HFF-Myc (cell line): ENCODE measurements around the gene TMEM91.
"Not testable (repeated sequence)": the region's sequence is repeated elsewhere in the genome, so short reads cannot be mapped to it uniquely, and the experiment has no call there.

ENCODE experiments used
- DNase-seq: peaks from one replicate; pipeline ENCODE4 v3.0.0-alpha.2; 2011; ENCODE audit warnings: low read depth; ENCODE audit errors: extremely low read depth
- H3K4me3 ChIP-seq: replicated peaks from 2 replicates; pipeline ENCODE4 v1.5.1; 2011; ENCODE audit warnings: low read depth, mild to moderate bottlenecking, control low read depth, low read length
- TF ChIP-seq, protein P1 (sequence below): IDR thresholded peaks from 2 replicates; pipeline ENCODE4 v1.5.1; 2012; ENCODE audit warnings: mild to moderate bottlenecking, low read depth, low read length, control low read depth; ENCODE audit errors: missing control alignments

Gene TMEM91

DNA sequence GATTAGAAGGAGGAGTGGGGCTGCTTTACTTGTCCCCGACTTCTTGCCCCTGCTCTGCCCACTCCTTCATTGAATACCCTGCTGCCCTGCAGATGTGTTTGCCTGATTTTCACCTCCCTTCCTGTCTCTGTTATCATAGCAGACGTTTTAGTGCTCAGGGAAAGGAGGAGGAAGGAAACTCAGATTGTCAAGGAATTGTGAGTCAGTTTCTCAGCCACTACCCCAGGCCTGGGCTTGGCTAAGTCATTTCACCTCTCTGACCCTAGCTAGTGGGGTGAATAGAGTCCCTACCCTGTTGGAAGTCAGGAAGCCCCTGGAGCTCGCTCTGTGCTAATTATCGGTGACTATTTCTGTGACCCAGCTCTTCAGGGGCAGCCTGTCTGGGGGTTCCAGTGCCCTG is 25.1 kb downstream of the TMEM91 start:
- H3K4me3 ChIP-seq: no peak overlapping the region
- DNase-seq: no peak
- TF ChIP-seq, protein P1, sequence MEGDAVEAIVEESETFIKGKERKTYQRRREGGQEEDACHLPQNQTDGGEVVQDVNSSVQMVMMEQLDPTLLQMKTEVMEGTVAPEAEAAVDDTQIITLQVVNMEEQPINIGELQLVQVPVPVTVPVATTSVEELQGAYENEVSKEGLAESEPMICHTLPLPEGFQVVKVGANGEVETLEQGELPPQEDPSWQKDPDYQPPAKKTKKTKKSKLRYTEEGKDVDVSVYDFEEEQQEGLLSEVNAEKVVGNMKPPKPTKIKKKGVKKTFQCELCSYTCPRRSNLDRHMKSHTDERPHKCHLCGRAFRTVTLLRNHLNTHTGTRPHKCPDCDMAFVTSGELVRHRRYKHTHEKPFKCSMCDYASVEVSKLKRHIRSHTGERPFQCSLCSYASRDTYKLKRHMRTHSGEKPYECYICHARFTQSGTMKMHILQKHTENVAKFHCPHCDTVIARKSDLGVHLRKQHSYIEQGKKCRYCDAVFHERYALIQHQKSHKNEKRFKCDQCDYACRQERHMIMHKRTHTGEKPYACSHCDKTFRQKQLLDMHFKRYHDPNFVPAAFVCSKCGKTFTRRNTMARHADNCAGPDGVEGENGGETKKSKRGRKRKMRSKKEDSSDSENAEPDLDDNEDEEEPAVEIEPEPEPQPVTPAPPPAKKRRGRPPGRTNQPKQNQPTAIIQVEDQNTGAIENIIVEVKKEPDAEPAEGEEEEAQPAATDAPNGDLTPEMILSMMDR: no peak

DNA sequence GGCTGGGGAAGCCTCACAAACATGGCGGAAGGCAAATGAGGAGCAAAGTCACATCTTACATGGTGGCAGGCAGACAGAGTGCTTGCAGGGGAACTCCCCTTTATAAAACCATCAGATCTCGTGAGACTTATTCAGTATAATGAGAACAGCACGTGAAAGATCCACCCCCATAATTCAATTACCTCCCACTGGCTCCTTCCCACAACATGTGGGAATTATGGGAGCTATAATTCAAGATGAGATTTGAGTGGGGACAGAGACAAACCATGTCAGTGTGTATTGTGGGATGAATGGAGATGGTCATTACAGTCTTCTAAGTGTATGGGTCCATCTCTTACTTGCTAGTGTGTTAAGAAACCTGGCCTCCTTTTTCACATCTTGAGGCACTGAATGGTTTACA is 25.7 kb downstream of the TMEM91 start:
- no peak overlapping the region for H3K4me3 ChIP-seq
- TF ChIP-seq, protein P1: no peak
- DNase-seq: no peak

GRCh38 chr19:41403181-41403970 is 27.0 kb downstream of the TMEM91 start:
- no peak for DNase-seq
- TF ChIP-seq, protein P1: no peak
- H3K4me3 ChIP-seq: no peak overlapping the region

- TF ChIP-seq, protein P1: no peak
- DNase-seq: no peak
- H3K4me3 ChIP-seq: no peak overlapping the region
Observed at GRCh38 chr19:41405776-41406175, 29.4 kb downstream of the TMEM91 start.

- no peak overlapping the region for H3K4me3 ChIP-seq
- TF ChIP-seq, protein P1: no peak
- DNase-seq: no peak
Observed at GRCh38 chr19:41407271-41407670, 30.9 kb downstream of the TMEM91 start.

GRCh38 chr19:41408256-41408655 is 31.9 kb downstream of the TMEM91 start:
- TF ChIP-seq, protein P1: no peak
- H3K4me3 ChIP-seq: no peak overlapping the region
- no peak for DNase-seq

DNA sequence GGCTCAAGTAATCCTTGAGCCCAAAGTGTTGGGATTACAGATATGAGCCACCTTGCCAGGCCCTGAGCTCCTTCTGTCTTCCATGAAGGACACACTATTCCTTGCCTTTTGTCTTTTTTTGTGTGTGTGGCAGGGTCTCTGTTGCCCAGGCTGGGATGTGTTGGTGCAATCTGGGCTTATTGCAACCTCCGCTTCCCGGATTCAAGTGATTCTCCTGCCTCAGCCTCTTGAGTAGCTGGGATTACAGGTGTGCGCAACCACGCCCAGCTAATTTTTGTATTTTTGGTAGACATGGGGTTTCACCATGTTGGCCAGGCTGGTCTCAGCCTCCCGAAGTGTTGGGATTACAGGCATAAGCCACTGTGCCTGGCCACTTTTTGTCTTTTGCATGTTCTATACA is 32.5 kb downstream of the TMEM91 start:
- not testable (repeated sequence) for H3K4me3 ChIP-seq, DNase-seq
